Vagina (tissue), 2 donors: ENCODE measurements around the gene DUSP5. TPM values are rescaled to one million over a fixed set of nuclear protein-coding genes. Genes with fewer than 3 reads are reported as not detected.

Source experiments
- DNase-seq, 2 donors: peaks; one replicate each; pipeline ENCODE4 v3.0.0-alpha.2; 2017; ENCODE audit errors: extremely low spot score in 2 of 2
- H3K27ac ChIP-seq: fragments of 200-600 bp; sonication (generic); one replicate; pipeline ENCODE4 v1.5.1; 2019
- H3K27me3 ChIP-seq: fragments of 200-600 bp; sonication (generic); one replicate; pipeline ENCODE4 v1.5.1; 2019
- H3K36me3 ChIP-seq, 2 donors: fragments of 200-600 bp; sonication (generic); one replicate each; pipeline ENCODE4 v1.5.1; 2017 to 2019
- H3K4me1 ChIP-seq: fragments of 200-600 bp; sonication (generic); one replicate; pipeline ENCODE4 v1.5.1; 2019
- H3K4me3 ChIP-seq, 2 donors: fragments of 200-600 bp; sonication (generic); 1 replicate in 1 of 2; 2 replicates in 1 of 2; pipeline ENCODE4 v1.5.1; 2016 to 2019
- H3K9me3 ChIP-seq: fragments of 200-600 bp; sonication (generic); one replicate; pipeline ENCODE4 v1.5.1; 2019
- POLR2A ChIP-seq, 2 donors: fragments of 450-650 bp; IDR thresholded peaks; one replicate each; pipeline ENCODE4 v1.6.1; 2017; ENCODE audit warnings: antibody characterized with exemption in 2 of 2, mild to moderate bottlenecking in 2 of 2, moderate library complexity in 2 of 2
- POLR2AphosphoS5 ChIP-seq, 2 donors: sonication (generic); formaldehyde crosslinking; IDR thresholded peaks; one replicate each; pipeline ENCODE4 v1.9.0; 2017; ENCODE audit warnings: antibody characterized with exemption in 2 of 2, mild to moderate bottlenecking in 2 of 2, low read depth in 1 of 2; ENCODE audit not compliant: insufficient read depth in 1 of 2
- intact Hi-C: fragments of 100-400 bp; cut with DNase I; formaldehyde crosslinking; loops from one replicate; pipeline ENCODE4 v1.15.1; 2023
- total RNA-seq: library from RNA; depleted of rRNA; stranded (reverse); fragments of >200 nt; gene quantifications from one replicate; pipeline ENCODE4 v1.2.3, GENCODE V29; 2016
- TF ChIP-seq, protein P1 (sequence below), 3 experiments: fragments of 450-650 bp in 2 of 3; fragments of 200-600 bp in 1 of 3; sonication (generic) in 1 of 3; IDR thresholded peaks; one replicate each; pipeline ENCODE4 v1.5.1; 2017 to 2019; ENCODE audit warnings: antibody characterized with exemption in 3 of 3, mild to moderate bottlenecking in 2 of 3, moderate library complexity in 2 of 3

The DUSP5 gene
- total RNA-seq, 1 donor from 2014 or later: 75.1 TPM

DNA sequence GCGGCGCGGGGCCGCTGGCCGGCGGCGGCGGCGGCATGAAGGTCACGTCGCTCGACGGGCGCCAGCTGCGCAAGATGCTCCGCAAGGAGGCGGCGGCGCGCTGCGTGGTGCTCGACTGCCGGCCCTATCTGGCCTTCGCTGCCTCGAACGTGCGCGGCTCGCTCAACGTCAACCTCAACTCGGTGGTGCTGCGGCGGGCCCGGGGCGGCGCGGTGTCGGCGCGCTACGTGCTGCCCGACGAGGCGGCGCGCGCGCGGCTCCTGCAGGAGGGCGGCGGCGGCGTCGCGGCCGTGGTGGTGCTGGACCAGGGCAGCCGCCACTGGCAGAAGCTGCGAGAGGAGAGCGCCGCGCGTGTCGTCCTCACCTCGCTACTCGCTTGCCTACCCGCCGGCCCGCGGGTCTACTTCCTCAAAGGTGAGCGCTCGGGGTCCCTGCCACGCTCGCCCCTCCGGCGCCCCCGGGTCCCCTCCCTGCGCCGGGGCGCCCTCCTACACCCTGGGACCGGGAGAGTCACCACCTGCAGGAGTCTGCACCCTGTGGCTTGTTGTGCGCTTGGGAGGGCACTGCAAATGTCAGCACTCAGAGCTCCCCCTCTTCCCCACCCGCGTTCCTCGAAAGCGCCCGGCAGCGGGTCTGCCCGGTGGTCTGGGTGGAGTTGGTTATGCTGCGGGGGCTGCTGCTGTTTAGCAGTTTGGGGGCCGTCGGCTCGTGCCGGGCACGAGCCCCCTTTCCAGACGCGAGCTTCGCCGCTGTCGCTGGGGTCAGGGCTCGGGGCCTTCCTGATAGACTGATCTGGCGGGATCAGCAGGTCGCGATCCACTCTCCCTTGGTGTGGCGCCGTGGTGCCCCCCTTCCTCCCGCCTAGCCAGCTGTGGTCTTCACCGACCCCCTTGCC, 627 bp downstream of the DUSP5 start:
- Histone ChIP-seq H3K9me3 (no peaks in the 10 kb centered on the region), H3K27me3 (no peaks in the 10 kb centered on the region), H3K4me3 (peak overlapping the region; percentile 75 to 79), H3K36me3 (no peaks in the 10 kb centered on the region), H3K27ac (peak overlapping the region; percentile 93), H3K4me1 (peaks cover 55% of the 10 kb centered on the region)
- intact Hi-C loops: loop anchor here (10.0 kb wide), 1 partner anchor 1126 kb away; no protein-coding TSS in a partner anchor
- DNase-seq: no peak
- no peak for TF ChIP-seq POLR2AphosphoS5 (IDR thresholded peaks at IDR 0.05; ENCODE audit: insufficient read depth in 1 of 2, low read depth in 1 of 2)
- TF ChIP-seq, protein P1, sequence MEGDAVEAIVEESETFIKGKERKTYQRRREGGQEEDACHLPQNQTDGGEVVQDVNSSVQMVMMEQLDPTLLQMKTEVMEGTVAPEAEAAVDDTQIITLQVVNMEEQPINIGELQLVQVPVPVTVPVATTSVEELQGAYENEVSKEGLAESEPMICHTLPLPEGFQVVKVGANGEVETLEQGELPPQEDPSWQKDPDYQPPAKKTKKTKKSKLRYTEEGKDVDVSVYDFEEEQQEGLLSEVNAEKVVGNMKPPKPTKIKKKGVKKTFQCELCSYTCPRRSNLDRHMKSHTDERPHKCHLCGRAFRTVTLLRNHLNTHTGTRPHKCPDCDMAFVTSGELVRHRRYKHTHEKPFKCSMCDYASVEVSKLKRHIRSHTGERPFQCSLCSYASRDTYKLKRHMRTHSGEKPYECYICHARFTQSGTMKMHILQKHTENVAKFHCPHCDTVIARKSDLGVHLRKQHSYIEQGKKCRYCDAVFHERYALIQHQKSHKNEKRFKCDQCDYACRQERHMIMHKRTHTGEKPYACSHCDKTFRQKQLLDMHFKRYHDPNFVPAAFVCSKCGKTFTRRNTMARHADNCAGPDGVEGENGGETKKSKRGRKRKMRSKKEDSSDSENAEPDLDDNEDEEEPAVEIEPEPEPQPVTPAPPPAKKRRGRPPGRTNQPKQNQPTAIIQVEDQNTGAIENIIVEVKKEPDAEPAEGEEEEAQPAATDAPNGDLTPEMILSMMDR (IDR thresholded peaks at IDR 0.05): no peak
- TF ChIP-seq POLR2A (IDR thresholded peaks at IDR 0.05): no peak

DNA sequence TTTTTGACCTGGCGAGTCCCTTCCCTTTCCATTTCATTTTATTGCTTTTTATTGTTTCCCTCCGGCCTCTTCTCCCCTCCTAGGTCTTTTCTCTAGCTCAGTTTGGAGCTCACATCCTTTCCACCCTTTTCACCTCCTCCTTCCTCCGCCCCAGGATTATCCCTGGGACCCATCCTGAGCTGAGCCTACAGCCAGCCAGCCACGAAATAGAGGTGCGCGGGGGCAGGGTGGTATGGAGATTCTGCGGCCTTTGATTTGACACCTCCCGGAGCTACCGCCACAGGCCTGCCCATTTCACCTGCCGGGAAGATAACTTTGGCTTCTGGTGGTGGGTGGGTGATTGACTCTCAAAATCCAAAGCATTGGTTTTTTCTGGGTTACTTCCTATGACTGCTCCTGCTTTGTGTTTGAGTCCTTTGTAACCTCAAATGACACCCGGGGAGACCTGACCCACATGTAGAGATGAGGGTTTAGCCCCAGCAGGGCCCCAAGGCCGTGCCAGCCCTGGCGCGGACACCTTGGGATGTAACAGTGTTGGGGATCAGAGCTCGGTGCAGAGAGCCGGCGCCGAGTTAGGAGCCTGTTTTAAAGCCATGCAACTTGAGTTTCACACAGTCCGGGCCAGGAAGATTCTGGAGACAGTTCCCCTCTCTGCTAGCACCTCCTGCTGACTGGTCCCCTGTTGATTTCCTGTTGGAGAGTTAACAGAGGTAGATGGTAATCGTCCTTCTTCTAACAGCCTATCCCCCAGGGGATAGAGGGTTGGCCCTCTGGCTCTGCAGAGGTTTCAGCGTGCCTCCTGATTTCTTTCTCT, 1.5 kb downstream of the DUSP5 start:
- peaks cover 63% of the 10 kb centered on the region for H3K4me1 ChIP-seq
- peak overlapping the region; percentile 75 to 79 for H3K4me3 ChIP-seq
- DNase-seq: no peak
- no peaks in the 10 kb centered on the region for H3K27me3 ChIP-seq
- H3K36me3 ChIP-seq: no peaks in the 10 kb centered on the region
- intact Hi-C loops: loop anchor here (10.0 kb wide), 1 partner anchor 1126 kb away; no protein-coding TSS in a partner anchor
- H3K9me3 ChIP-seq: no peaks in the 10 kb centered on the region
- H3K27ac ChIP-seq: peak overlapping the region; percentile 93
- TF ChIP-seq, protein P1 (IDR thresholded peaks at IDR 0.05): no peak
- TF ChIP-seq POLR2AphosphoS5 (IDR thresholded peaks at IDR 0.05; ENCODE audit: insufficient read depth in 1 of 2, low read depth in 1 of 2): peak in 1 of 2 donors; percentile 34

DNA sequence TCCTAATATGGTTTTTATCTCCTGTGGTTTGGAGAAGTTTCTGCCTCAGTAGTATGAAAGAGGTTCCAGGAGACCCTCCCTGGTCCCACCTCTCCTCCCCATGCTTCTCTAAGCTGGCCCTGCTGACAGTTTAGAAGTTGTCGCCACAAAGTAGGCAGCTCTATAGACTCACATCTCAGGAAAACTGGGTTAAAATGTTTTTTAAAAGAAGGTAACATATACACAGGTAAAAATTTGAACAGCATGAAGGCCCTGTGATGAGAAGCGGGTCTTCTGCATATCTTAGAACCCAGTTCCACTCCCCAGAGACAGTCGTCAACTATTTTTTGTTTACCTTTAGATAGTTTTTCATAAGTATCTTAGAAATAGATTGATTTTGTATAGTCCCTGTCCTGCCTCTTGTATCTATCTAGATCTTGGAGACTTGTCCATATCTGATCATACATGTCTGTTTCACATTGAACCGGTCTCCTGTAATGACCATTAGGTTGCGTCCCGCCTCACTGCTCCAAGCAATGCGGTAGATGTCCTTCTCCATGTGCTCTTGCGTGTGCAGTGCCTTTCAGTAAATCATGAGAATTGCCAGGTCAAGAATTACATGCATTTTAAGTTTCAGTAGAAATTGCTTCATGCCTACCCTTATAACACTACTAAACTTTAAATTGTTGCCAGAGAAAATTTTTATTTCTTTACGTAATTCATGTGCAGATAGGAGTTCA, 2.2 kb downstream of the DUSP5 start:
- Histone ChIP-seq H3K9me3 (no peaks in the 10 kb centered on the region), H3K36me3 (no peaks in the 10 kb centered on the region), H3K4me3 (peak overlapping the region; percentile 75 to 79), H3K27me3 (no peaks in the 10 kb centered on the region), H3K4me1 (peaks cover 71% of the 10 kb centered on the region), H3K27ac (peak overlapping the region; percentile 93)
- no peak for DNase-seq
- TF ChIP-seq, protein P1 (IDR thresholded peaks at IDR 0.05): no peak
- no peak for TF ChIP-seq POLR2A (IDR thresholded peaks at IDR 0.05)
- no peak for TF ChIP-seq POLR2AphosphoS5 (IDR thresholded peaks at IDR 0.05; ENCODE audit: insufficient read depth in 1 of 2, low read depth in 1 of 2)
- intact Hi-C loops: loop anchor here (10.0 kb wide), 2 partner anchors 185 to 1125 kb away; no protein-coding TSS in a partner anchor

DNA sequence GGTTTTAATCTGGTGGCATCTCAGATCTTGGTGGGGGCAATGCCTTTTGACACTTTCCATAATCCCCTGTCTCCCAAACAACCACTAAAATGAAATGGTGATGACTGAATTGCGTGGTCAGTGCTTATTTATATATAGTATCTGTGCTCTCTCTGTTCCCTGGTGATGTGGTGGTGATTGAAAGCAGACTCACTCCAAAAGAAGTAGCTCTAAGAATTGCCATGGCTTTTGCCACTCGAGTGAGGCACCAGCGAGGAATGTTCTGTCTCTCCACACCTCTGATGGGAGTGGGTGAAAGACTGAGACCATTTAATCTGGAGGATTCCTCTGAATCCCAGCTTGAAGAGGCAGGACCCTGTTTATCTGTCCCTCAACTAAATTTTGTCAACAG, 2.8 kb downstream of the DUSP5 start:
- DNase-seq: no peak
- intact Hi-C loops: loop anchor here (10.0 kb wide), 1 partner anchor 186 kb away; no protein-coding TSS in a partner anchor
- Histone ChIP-seq H3K9me3 (no peaks in the 10 kb centered on the region), H3K36me3 (no peaks in the 10 kb centered on the region), H3K4me3 (peak overlapping the region in 1 of 2 donors; percentile 79), H3K4me1 (peaks cover 72% of the 10 kb centered on the region), H3K27ac (peak overlapping the region; percentile 93), H3K27me3 (no peaks in the 10 kb centered on the region)
- TF ChIP-seq, protein P1 (IDR thresholded peaks at IDR 0.05): no peak
- TF ChIP-seq POLR2AphosphoS5 (IDR thresholded peaks at IDR 0.05; ENCODE audit: insufficient read depth in 1 of 2, low read depth in 1 of 2) (no peak), POLR2A (IDR thresholded peaks at IDR 0.05) (no peak)
